MM.1S (cell line): Measurements from ENCODE around the gene IRAK2.

Experiments
- DNase-seq: peaks from one replicate; pipeline ENCODE4 v3.0.0-alpha.2; 2015
- H2AFZ ChIP-seq: fragments of 300-600 bp; sonication (generic); 2 replicates; pipeline ENCODE4 v1.6.0; 2016; ENCODE audit warnings: antibody characterized with exemption, low read length
- H3F3A ChIP-seq: fragments of 300-600 bp; sonication (generic); 2 replicates; pipeline ENCODE4 v1.6.1; 2016; ENCODE audit warnings: mild to moderate bottlenecking, antibody characterized with exemption, low read length, moderate library complexity, mixed read lengths; ENCODE audit not compliant: insufficient read depth
- H3K27ac ChIP-seq: fragments of 300-600 bp; sonication (generic); 2 replicates; pipeline ENCODE4 v1.5.1; 2016; ENCODE audit warnings: mild to moderate bottlenecking, low read length
- H3K27me3 ChIP-seq: fragments of 300-600 bp; sonication (generic); replicated peaks from 2 replicates; pipeline ENCODE4 v1.6.0; 2016; ENCODE audit warnings: low read length; ENCODE audit not compliant: insufficient read depth
- H3K36me3 ChIP-seq: fragments of 300-600 bp; sonication (generic); replicated peaks from 2 replicates; pipeline ENCODE4 v1.6.1; 2016; ENCODE audit warnings: mild to moderate bottlenecking, low read length, mixed read lengths; ENCODE audit not compliant: insufficient read depth
- H3K4me1 ChIP-seq: fragments of 300-600 bp; sonication (generic); 2 replicates; pipeline ENCODE4 v1.6.1; 2016; ENCODE audit warnings: low read length, mixed read lengths
- H3K4me2 ChIP-seq: fragments of 300-600 bp; sonication (generic); 2 replicates; pipeline ENCODE4 v1.6.0; 2016; ENCODE audit warnings: low read depth, low read length
- H3K4me3 ChIP-seq: fragments of 300-600 bp; sonication (generic); 2 replicates; pipeline ENCODE4 v1.5.1; 2016; ENCODE audit warnings: low read length, mixed read lengths
- H3K79me2 ChIP-seq: fragments of 300-600 bp; sonication (generic); 2 replicates; pipeline ENCODE4 v1.6.1; 2016; ENCODE audit warnings: mixed run types, low read length, mixed read lengths
- H3K9ac ChIP-seq: fragments of 300-600 bp; sonication (generic); 2 replicates; pipeline ENCODE4 v1.6.1; 2016; ENCODE audit warnings: low read length, mixed read lengths
- H3K9me2 ChIP-seq: fragments of 300-600 bp; sonication (generic); replicated peaks from 2 replicates; pipeline ENCODE4 v1.6.1; 2016; ENCODE audit warnings: mild to moderate bottlenecking, low read length, mixed read lengths; ENCODE audit not compliant: insufficient read depth
- H3K9me3 ChIP-seq: fragments of 300-600 bp; sonication (generic); replicated peaks from 2 replicates; pipeline ENCODE4 v1.6.1; 2016; ENCODE audit warnings: mild to moderate bottlenecking, low read length, mixed read lengths; ENCODE audit not compliant: insufficient read depth
- H4K20me1 ChIP-seq: fragments of 300-600 bp; sonication (generic); 2 replicates; pipeline ENCODE4 v1.6.1; 2016; ENCODE audit warnings: mild to moderate bottlenecking, low read length, moderate library complexity, mixed read lengths; ENCODE audit not compliant: insufficient read depth
- CTCF ChIP-seq: fragments of 300-600 bp; sonication (generic); IDR thresholded peaks from 2 replicates; pipeline ENCODE4 v1.5.1; 2016; ENCODE audit warnings: antibody characterized with exemption, low read length, mixed read lengths
- EZH2 ChIP-seq: fragments of 300-600 bp; sonication (generic); optimal IDR thresholded peaks from 2 replicates; pipeline ENCODE3; 2017; ENCODE audit warnings: low read depth, mild to moderate bottlenecking, antibody characterized with exemption, low read length, mixed read lengths
- EZH2phosphoT487 ChIP-seq: fragments of 300-600 bp; sonication (generic); IDR thresholded peaks from 2 replicates; pipeline ENCODE4 v1.6.1; 2018; ENCODE audit warnings: antibody characterized with exemption, low read length

The IRAK2 gene

GRCh38 chr3:10233988-10234387, 69.3 kb downstream of the IRAK2 start:
- Histone ChIP-seq H3K27me3 (no peaks in the 10 kb centered on the region), H2AFZ (no peak overlapping the region), H3K4me3 (no peak overlapping the region), H3K9me2 (no peaks in the 10 kb centered on the region), H3K27ac (no peak overlapping the region), H3K4me2 (no peak overlapping the region), H3K79me2 (no peaks in the 10 kb centered on the region), H3K4me1 (no peaks in the 10 kb centered on the region), H3K9me3 (no peaks in the 10 kb centered on the region), H3F3A (no peaks in the 10 kb centered on the region), H3K36me3 (no peaks in the 10 kb centered on the region), H4K20me1 (no peaks in the 10 kb centered on the region), H3K9ac (no peak overlapping the region)
- no peak for TF ChIP-seq EZH2
- TF ChIP-seq CTCF: no peak
- no peak for TF ChIP-seq EZH2phosphoT487
- DNase-seq: no peak

GRCh38 chr3:10234526-10235230, 70.0 kb downstream of the IRAK2 start:
- Histone ChIP-seq H3K27ac (no peak overlapping the region), H3K9ac (no peak overlapping the region)

GRCh38 chr3:10235551-10235950, 70.8 kb downstream of the IRAK2 start:
- H3K4me3 ChIP-seq: no peak overlapping the region
- H4K20me1 ChIP-seq: no peaks in the 10 kb centered on the region
- no peak overlapping the region for H3K9ac ChIP-seq
- H2AFZ ChIP-seq: no peak overlapping the region
- H3K36me3 ChIP-seq: no peaks in the 10 kb centered on the region
- no peaks in the 10 kb centered on the region for H3K4me1 ChIP-seq
- H3K9me3 ChIP-seq: no peaks in the 10 kb centered on the region
- H3K79me2 ChIP-seq: no peaks in the 10 kb centered on the region
- no peaks in the 10 kb centered on the region for H3K9me2 ChIP-seq
- H3K27ac ChIP-seq: no peak overlapping the region
- H3K4me2 ChIP-seq: no peak overlapping the region
- TF ChIP-seq CTCF (no peak), EZH2 (no peak), EZH2phosphoT487 (no peak)
- no peaks in the 10 kb centered on the region for H3K27me3 ChIP-seq
- H3F3A ChIP-seq: no peaks in the 10 kb centered on the region
- no peak for DNase-seq

More at GRCh38 chr3:10234526-10235230, 70.0 kb downstream of the IRAK2 start:
- DNase-seq: no peak
- H3K27me3 ChIP-seq: no peaks in the 10 kb centered on the region
- H3F3A ChIP-seq: no peaks in the 10 kb centered on the region
- H3K9me3 ChIP-seq: no peaks in the 10 kb centered on the region
- no peaks in the 10 kb centered on the region for H3K79me2 ChIP-seq
- no peaks in the 10 kb centered on the region for H3K4me1 ChIP-seq
- no peak overlapping the region for H3K4me2 ChIP-seq
- no peak overlapping the region for H2AFZ ChIP-seq
- no peaks in the 10 kb centered on the region for H4K20me1 ChIP-seq
- no peaks in the 10 kb centered on the region for H3K36me3 ChIP-seq
- H3K9me2 ChIP-seq: no peaks in the 10 kb centered on the region
- no peak overlapping the region for H3K4me3 ChIP-seq
- TF ChIP-seq EZH2: no peak
- TF ChIP-seq EZH2phosphoT487: no peak
- no peak for TF ChIP-seq CTCF
